Measurements from ENCODE around the gene PEF1. TPM values are rescaled to one million over a fixed set of nuclear protein-coding genes. Genes with fewer than 3 reads are reported as not detected.

Gene PEF1
- total RNA-seq, 1 donor from 2014 or later = 53.3 TPM

GRCh38 chr1:31666263-31666963 lies 21.7 kb upstream of the PEF1 start:
- peaks cover 63% of the 10 kb centered on the region for H3K4me1 ChIP-seq
- no peak for DNase-seq (ENCODE audit: extremely low spot score in 2 of 2)

GRCh38 chr1:31665234-31665878 lies 20.7 kb upstream of the PEF1 start:
- H3K9me3 ChIP-seq = no peaks in the 10 kb centered on the region
- intact Hi-C loops (cut with DNase I) = loop anchor here (2.0 to 5.0 kb wide), 3 partner anchors 37 to 123 kb away; partner anchors contain the start of gene COL16A1

More at GRCh38 chr1:31666263-31666963, 21.7 kb upstream of the PEF1 start:
- no peaks in the 10 kb centered on the region for H3K36me3 ChIP-seq
- intact Hi-C loops (cut with DNase I) = loop anchor here (5.0 kb wide), 2 partner anchors 36 to 51 kb away; partner anchors contain the start of gene COL16A1
- no peaks in the 10 kb centered on the region for H3K9me3 ChIP-seq
- H3K27me3 ChIP-seq = no peaks in the 10 kb centered on the region
- TF ChIP-seq POLR2AphosphoS5 (IDR thresholded peaks at IDR 0.05; ENCODE audit: insufficient read depth in 1 of 2, low read depth in 1 of 2) (no peak), POLR2A (IDR thresholded peaks at IDR 0.05) (no peak), CTCF (IDR thresholded peaks at IDR 0.05) (no peak)
- H3K27ac ChIP-seq = peak overlapping the region; percentile 58
- no peak overlapping the region for H3K4me3 ChIP-seq

GRCh38 chr1:31664528-31664927 lies 19.9 kb upstream of the PEF1 start:
- no peak overlapping the region for H3K27ac ChIP-seq
- intact Hi-C loops (cut with DNase I) = loop anchor here (2.0 kb wide), 1 partner anchor 124 kb away; no protein-coding TSS in a partner anchor

More at GRCh38 chr1:31665234-31665878, 20.7 kb upstream of the PEF1 start:
- Histone ChIP-seq H3K27me3 (no peaks in the 10 kb centered on the region), H3K27ac (peak overlapping the region; percentile 58), H3K4me3 (no peak overlapping the region), H3K36me3 (no peaks in the 10 kb centered on the region), H3K4me1 (peaks cover 53% of the 10 kb centered on the region)
- no peak for TF ChIP-seq POLR2AphosphoS5 (IDR thresholded peaks at IDR 0.05; ENCODE audit: insufficient read depth in 1 of 2, low read depth in 1 of 2)
- TF ChIP-seq POLR2A (IDR thresholded peaks at IDR 0.05) = no peak
- TF ChIP-seq CTCF (IDR thresholded peaks at IDR 0.05) = no peak
- no peak for DNase-seq (ENCODE audit: extremely low spot score in 2 of 2)

GRCh38 chr1:31663622-31664452 lies 19.2 kb upstream of the PEF1 start:
- Histone ChIP-seq H3K36me3 (peaks cover 0 to 3% of the 10 kb centered on the region in 2 donors), H3K27me3 (no peaks in the 10 kb centered on the region), H3K4me1 (peaks cover 38% of the 10 kb centered on the region), H3K27ac (no peak overlapping the region), H3K9me3 (no peaks in the 10 kb centered on the region), H3K4me3 (no peak overlapping the region)
- intact Hi-C loops (cut with DNase I) = loop anchor here (2.0 kb wide), 1 partner anchor 125 kb away; no protein-coding TSS in a partner anchor
- TF ChIP-seq POLR2A (IDR thresholded peaks at IDR 0.05) (no peak), CTCF (IDR thresholded peaks at IDR 0.05) (peak; percentile 89 to 98 (median 92))
- no peak for DNase-seq (ENCODE audit: extremely low spot score in 2 of 2)

More at GRCh38 chr1:31664528-31664927, 19.9 kb upstream of the PEF1 start:
- peaks cover 44% of the 10 kb centered on the region for H3K4me1 ChIP-seq
- TF ChIP-seq POLR2A (IDR thresholded peaks at IDR 0.05) (no peak), POLR2AphosphoS5 (IDR thresholded peaks at IDR 0.05; ENCODE audit: insufficient read depth in 1 of 2, low read depth in 1 of 2) (no peak), CTCF (IDR thresholded peaks at IDR 0.05) (no peak)
- no peak overlapping the region for H3K4me3 ChIP-seq
- peaks cover 0 to 3% of the 10 kb centered on the region in 2 donors for H3K36me3 ChIP-seq
- H3K27me3 ChIP-seq = no peaks in the 10 kb centered on the region
- H3K9me3 ChIP-seq = no peaks in the 10 kb centered on the region
- no peak for DNase-seq (ENCODE audit: extremely low spot score in 2 of 2)

Data from vagina (tissue), 2 donors.